GM18520 (cell line): ENCODE results near the gene TMEM213.

Source experiments
- ATAC-seq: cut with Tn5 transposase; IDR thresholded peaks from one replicate; pipeline ENCODE4 v1.9.1; 2021; ENCODE audit not compliant: unreplicated experiment

TMEM213 gene

DNA sequence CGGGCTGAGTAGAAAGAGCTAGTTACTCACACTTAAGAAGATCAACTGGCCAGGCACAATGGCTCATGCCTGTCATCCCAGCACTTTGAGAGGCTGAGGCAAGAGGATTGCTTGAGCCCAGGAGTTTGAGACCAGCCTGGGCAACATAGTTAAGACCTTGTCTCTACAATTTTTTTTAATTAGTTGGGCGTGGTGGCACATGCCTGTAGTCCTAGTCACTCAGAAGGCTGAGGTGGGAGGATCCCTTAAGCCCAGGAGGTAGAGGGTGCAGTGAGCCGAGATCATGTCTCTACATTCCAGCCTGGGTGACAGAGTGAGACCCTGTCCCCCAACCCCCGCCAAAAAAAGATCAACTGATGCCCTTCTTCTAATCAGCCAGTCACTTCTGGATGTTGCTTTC, 74.8 kb downstream of the TMEM213 start:
- ATAC-seq, result no peak

DNA sequence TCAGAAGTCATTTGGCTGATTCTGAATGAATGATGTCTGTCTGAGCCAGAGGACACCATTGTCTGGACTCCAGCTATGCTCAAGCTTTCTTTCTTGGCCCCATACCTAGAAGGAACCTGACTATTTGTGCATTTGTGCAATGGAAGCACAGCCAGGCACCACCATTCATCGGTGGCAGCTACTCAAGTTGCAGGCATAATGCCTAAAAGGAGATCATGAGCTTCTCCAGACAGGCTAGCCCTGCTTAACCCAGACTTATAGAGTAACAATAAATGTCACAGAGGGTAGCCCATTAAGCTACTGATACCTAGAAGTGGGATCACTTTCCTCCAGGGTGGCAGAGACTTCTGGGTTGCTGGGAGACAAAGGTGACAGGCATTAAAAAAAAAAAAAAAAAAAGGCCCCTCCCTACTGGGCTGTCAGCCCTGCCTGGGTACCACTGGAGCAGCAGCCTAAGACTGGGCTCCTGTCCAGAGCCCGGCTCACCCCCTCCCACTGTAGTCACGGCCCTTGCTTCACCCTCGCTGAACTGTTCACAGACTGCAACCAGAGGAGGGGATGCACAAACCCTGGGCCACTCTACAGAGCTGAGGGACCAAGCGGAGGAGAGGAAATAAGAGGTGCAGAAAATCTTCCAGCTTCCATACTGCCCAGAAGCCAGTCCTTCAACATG, 75.6 kb downstream of the TMEM213 start:
- no peak for ATAC-seq

DNA sequence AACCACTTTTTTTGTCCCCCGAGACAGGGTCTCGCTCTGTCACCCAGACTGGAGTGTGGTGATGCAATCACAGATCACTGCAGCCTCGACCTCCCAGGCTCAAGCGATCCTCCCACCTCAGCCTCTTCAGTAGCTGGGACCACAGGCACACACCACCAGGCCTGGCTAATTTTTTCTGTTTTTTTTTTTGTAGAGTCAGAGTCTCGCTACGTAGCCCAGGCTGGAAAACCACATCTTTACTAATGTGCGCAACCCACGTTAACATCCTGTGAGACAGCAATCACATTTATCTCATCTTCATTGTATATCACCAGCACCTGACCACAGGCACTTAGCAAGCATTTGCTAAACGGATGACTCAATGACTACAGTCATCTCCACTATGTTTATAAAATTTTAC, 78.0 kb downstream of the TMEM213 start:
- no peak for ATAC-seq

DNA sequence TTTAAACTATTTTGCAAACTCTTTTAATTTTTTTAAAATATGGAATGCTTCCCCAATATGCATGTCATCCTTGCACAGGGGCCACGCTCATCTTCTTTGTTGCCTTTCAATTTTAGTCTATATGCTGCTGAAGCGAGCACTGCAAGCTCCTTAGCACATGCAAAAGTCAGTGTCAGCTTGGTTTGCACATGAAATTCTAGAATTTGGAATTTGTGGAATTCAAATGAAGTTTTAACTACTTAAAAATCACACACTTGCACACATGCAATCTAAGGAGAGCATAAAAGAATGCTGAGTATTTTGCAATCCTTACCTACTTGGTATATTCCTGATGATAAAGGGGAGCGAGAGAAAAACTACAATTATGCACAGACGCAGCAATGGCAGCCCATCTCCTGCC, 78.5 kb downstream of the TMEM213 start:
- no peak for ATAC-seq

DNA sequence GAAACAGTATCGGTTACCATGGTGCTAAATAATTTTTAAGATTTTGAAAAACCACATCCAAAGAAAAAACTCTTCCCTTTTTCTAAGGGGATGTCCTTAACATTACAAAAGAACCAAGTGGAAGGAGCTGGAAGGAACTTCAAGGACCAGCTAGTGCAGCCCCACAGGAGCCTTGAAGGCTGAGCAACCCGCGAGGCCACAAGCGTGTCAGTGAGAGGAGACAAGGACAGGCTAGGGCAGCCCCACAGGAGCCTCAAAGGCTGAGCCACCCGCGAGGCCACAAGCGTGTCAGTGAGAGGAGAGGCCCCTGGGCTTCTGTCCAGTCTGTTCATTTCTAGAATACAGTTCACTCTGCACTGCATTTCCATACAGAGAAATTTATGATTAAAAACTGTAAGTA, 80.3 kb downstream of the TMEM213 start:
- no peak for ATAC-seq

DNA sequence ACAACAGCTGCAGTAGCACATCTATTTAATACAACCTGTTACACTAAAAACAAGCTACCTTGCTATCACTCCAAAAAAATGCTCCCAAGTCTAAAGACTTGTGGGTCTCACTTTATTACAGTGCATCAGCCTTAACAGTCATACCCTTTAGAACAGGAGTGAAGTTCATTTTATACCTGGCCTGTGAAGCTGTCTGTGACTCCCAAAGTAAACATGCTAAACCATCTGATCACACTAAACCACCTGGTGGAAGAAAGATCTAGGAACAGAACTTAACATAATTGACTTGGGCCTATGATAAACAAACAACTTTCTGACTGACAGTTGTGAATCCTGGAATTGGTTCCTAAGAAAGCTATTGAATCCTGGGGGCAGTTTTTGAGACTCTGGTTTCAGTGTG, 81.1 kb downstream of the TMEM213 start:
- ATAC-seq, result no peak

DNA sequence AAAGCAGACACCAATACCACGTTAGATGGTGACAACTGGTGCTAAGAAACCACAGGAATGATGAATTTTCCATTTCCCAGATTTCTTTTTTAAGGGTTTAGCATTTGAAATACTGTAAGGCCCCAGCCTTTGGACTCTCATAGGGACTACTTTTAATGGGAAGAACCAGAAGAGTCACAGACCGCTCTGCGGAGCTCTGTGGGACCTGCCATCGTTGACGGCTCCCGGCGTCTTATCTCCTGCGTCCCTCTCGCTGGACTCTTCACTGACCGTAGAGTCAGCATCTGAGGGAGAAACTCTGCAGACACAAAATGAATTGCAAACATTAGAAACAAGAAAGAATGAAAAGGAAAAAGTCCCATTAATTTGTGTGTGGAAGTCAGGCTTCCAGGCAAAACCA, 81.6 kb downstream of the TMEM213 start:
- no peak for ATAC-seq

DNA sequence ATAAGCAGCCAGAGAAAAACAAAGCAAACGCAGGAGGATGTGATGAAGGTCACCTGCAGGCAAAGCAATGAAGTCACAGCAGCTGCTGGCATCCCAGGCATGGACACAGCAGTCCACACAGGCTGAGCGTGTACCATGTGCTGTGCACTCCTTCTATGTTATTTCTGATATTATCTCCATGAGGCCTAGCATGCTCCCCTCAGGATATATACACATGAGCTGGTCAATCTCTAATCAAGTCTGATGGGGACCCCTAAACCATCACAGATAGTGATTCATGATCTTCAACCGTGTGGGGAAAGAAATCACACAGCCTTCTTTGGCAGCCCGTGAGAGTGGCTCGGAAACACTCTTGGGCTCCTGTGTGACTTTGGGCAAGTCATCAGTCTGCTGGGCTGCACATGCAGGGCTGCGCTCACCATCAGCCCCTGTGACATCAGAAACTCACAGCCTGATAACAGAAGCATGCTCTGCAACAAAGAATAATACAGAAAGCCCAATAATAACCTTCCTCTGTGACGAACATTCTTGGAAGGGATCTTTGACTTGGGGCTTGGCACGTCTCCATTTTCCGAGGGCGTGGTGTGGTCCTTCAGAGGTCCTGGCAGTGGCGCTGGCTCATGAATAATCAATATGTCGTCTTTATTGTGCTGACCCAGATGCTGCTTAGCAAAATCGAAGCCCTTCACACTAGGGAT, 83.2 kb downstream of the TMEM213 start:
- no peak for ATAC-seq

DNA sequence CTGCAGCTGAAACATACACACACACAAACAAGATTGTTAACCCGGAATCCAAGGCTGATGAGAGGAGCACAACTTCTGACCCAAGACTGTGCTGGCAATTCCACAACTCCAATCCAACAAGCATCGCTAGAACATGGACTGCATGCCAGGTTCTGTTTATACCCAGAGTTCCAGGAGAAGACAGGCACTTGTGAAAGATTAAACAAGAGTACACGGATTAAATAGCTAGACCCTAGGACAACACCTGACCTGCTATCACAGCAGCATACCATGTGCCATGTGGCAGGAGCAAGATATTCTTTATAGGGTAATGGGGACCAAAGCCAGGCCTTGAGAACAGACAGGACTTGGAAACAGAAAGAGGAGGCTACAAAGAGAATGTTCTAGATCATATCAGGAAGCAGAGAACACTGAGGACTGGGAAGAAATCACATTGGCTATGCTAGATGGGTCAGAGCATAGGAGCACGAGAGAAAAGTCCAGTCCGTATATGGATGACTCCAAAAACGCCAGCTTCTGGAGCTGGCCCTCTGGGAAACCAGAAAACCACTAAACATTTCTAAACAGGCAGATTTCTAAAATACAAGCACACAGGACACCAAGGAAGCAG, 83.9 kb downstream of the TMEM213 start:
- ATAC-seq, result no peak

DNA sequence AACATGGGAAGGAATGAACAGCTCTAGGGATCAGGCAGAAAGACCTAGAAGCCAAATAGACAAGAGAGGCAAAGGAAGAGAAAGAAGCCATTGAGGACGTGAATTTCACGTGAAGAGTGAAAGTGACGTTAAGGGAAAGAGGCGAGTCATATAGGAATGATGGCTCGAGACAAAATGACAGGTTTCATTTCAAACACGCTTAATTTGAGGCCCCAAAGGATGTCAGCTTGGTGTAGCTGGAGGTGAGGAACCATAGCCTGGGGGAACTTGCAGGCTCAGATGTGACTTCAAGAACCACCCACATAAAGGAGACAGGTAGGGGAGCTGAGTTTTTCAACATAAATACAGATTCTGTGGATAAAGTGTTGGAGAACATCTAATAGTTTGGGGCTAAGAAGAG, 84.5 kb downstream of the TMEM213 start:
- no peak for ATAC-seq

DNA sequence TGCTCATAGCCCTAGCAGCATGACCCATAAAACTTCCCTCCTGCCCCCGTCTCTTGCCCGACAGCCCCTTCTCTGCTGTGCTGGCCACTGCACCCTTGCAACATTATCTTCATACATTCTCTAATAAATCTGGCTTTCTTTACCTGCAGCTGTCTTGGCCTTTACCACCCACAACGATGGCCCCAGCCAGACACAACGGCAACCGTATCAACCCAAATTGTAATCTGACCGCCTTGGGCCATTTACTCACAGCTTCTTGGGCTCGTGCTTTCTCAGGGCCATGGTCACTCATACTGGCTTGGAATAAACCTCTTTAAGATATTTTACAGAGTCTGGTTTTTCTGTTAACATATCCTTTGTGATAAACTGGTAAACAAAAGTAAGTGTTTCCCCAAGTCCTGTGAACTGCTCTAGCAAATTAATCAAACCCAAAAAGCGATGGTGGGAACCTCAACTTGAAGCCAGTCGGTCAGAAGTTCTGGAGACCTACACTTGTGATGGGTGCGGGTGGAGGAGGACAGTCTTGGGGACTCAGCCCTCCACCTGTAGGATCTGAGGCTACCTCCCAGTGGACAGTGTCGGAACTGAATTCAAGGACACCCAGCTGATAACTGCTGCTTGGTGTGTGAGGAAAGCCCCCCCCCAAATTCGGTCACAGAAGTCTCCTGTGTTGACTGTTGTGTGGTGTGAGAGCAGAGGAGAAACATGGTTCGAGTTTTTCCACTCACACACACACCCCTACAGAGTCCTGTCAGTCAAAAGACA, 87.8 kb downstream of the TMEM213 start:
- ATAC-seq, result no peak

DNA sequence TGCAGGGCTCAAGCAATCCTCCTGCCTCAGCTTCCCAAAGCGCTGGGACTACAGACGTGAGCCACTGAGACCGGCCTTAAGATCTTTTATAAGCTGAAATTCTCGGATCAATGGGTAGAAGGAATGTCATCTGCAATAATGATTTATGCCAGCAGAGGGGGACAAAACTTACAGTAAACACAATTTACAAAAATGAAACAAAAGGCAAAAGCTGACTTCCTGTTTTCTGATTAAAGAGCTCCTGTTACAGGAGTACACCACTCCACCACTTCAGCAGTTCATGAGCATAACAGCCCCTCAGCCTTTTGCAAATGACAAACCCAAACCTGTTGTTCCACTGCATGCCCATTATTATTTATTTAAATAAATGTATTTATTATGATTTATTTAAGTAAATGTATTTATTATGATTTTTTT, 88.7 kb downstream of the TMEM213 start:
- ATAC-seq, result peak; percentile 38

DNA sequence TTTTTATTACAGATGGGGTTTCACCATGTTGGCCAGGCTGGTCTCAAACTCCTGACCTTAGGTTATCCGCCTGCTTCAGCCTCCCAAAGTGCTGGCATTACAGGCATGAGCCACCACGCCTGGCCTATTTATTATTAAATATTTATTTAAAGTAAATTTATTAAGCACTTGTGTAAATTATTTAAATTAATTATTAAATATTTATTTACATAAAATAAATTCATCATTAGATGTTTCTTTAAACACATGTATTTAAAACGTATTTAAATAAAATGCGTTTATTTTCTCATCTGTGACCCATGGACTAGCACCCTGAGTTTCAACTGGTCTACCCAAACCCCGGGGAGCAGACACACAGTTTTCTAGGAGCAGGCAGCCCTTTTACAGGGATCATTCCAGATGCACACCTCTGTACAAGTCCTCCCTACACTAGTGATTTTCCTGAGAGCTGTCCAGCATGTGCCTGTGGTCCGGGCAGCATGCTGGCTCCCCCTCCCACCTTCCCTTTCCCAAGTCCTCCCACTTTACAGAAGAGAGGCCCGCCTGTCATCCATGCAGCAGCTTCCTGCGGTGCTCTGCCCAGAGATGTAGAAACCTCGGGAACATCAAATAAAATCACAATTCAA, 89.4 kb downstream of the TMEM213 start:
- ATAC-seq, result no peak
